VCaP (cell line): ENCODE data around the gene NRXN2.

Experiments used
- H3K27ac ChIP-seq: fragments of 450-650 bp; 2 replicates; pipeline ENCODE4 v1.5.1; 2017
- TF ChIP-seq, protein P1 (sequence below): fragments of 450-650 bp; conservative IDR thresholded peaks from 2 replicates; pipeline ENCODE4 v1.5.1; 2017; ENCODE audit warnings: mild to moderate bottlenecking, moderate library complexity

The NRXN2 gene

DNA sequence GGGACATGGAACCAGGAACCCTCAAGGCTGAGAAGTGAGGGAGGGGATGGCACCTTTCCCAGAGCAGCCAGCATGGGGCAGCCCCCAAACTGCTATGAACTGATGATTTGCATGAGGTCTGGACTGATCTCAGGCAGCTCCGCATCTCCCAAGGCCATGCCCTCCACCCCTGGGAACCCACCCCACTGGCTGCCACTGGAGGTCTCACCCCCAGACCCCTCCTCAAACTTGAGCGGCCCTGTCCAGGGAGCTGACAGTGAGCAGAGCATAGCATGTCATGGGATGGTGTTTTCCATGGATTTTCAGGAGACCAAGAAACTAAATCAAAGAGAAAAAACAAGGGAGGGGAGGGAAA lies 46.8 kb downstream of the NRXN2 start:
- H3K27ac ChIP-seq = no peak overlapping the region
- TF ChIP-seq, protein P1, sequence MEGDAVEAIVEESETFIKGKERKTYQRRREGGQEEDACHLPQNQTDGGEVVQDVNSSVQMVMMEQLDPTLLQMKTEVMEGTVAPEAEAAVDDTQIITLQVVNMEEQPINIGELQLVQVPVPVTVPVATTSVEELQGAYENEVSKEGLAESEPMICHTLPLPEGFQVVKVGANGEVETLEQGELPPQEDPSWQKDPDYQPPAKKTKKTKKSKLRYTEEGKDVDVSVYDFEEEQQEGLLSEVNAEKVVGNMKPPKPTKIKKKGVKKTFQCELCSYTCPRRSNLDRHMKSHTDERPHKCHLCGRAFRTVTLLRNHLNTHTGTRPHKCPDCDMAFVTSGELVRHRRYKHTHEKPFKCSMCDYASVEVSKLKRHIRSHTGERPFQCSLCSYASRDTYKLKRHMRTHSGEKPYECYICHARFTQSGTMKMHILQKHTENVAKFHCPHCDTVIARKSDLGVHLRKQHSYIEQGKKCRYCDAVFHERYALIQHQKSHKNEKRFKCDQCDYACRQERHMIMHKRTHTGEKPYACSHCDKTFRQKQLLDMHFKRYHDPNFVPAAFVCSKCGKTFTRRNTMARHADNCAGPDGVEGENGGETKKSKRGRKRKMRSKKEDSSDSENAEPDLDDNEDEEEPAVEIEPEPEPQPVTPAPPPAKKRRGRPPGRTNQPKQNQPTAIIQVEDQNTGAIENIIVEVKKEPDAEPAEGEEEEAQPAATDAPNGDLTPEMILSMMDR = no peak

DNA sequence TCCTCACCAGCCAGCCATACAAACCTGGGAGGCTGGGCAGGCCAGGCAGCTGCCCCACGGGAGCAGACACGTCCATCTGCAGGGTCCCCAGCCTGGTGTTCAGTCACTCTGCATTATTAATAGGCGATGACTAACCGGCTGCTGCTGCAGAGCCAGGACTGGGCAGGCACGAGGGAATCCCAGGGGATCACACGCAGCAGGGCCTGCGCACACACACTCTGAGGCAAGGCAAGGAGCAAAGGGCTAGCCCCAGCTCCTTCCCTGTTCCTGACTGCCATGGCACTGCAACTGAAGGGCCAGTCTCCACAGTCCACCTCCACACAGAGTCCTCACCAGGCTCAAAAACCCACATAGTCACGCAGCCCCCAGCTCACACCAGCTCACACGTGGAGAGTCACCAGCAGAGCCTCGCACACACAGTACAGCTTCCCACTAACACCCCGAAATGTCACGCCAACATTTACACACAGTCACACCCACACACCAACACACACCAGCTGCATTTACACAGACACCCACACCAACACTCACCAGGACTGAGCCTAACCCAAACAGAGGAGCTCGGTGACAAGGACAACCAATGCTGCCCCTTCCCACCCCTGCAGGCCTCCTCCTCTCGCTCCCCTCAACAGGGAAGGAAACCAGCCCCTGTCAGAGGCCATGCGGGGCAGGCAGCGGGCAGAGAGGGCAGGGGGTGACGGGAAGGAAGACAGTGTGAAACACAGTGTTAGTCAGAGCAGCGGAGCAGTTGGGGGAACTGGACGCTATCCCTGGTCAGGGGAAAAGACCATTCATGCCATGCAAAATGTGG lies 47.3 kb downstream of the NRXN2 start:
- TF ChIP-seq, protein P1 = no peak
- no peak overlapping the region for H3K27ac ChIP-seq

DNA sequence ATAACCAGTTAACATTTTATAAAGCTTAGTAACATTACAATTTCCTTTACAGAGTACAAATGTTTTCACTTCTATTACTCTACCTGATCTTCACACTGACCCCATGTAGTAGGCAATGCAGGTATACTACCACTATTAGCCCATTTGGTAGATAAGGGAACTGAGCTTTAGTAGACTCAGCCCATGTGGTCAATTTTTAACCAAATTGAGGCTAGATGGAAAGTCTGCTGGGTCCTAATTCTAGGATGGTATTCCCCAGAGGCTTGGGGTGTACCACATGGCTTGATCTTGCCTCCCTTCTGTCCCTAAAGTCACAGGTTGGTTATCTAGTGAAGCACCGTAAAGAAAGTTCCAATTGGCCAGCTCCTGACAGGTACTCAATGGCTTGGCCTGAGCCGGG lies 48.2 kb downstream of the NRXN2 start:
- H3K27ac ChIP-seq = no peak overlapping the region
- TF ChIP-seq, protein P1 = no peak

DNA sequence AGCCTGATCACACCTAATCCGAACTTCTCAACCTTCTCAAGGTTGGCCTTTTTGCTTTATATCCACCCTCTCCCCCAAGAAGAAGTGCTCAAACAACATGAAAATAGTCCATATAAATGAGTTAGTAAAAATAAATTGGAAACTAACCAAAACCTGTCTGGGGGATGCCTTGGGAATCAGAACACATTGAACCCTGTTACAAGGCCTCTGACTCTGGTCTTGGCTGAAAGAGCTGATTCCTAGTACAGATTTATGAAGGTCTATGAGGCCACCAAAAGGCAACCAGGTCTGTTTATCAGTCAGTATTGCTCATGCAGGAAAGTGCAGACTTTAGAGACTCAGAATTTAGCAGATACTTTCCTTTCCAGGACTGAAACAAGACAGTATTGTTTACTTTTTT lies 49.7 kb downstream of the NRXN2 start:
- no peak overlapping the region for H3K27ac ChIP-seq
- TF ChIP-seq, protein P1 = no peak

DNA sequence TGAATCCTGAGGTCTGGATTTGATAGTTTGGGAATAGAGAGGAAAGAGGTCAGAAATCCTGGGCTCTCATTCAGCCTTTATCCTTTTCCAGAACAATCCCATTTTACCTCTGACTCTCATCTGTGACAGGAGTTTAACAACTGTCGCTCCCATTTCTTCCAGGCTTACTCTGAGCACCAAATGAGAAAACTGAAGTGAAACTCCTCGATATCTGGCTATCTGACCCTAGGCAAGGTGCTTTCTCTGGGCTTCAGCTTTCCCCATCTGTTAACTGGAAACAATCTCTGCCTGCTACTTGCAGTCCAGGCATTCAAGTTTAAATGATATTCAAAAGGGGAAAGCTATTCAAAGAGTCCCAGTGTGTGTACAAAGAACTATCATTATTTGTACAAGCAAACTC lies 50.1 kb downstream of the NRXN2 start:
- H3K27ac ChIP-seq = no peak overlapping the region
- TF ChIP-seq, protein P1 = no peak

DNA sequence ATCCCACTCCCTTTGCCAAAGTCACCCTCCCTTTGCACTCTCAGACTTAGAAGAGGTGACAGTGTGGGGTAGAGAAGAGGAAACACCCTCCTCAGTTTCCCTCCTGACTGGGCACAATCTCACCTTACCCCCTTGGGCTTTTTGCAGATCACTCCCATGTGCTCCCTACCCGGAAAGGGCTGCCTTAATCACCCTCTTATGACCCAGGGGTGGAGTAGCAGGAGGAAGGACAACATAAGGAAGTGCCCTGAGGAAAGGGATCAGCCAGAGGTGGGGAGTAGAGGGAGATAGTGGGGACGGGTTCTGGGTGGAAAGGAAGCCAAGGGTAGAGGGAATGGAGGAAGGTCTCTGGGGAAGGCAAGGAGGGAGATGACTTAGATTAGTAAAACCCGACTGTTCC lies 52.0 kb downstream of the NRXN2 start:
- H3K27ac ChIP-seq = no peak overlapping the region
- TF ChIP-seq, protein P1 = no peak

DNA sequence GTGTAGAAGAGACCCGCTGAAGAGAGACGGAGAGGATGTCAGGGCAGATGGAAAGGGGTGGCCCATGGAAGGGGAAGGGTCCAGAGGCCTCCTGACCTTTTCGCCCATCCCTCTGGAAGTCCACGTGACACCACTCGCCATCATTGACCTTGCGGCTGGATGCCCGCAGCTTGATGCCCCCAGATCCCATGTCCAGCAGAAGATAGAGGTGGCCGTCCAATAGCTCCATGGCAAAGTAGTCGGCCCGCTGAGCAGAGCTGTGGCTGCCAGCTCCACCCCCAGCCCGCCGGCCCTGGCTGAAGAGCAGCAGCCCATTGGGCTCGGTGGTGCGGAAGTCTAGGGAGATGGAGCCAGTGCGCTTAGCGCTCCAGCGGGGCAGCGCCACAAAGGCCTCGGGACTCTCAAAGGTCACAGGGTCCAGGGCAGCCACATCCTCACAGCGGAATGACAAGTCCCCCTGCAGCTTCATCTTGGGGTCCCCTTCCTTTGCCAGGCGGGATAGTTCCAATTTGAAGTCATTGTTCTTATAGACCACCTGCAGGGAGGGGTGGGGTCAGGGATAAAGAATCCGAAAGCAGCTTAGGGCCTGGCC lies 55.7 kb downstream of the NRXN2 start:
- TF ChIP-seq, protein P1 = no peak
- H3K27ac ChIP-seq = no peak overlapping the region
